GM12878 (cell line): Measurements from ENCODE around the gene SLC47A2. TPM values are rescaled to one million over a fixed set of nuclear protein-coding genes. Genes with fewer than 3 reads are reported as not detected.

ENCODE experiments used
- ATAC-seq: fragments of 200-7000 bp; cut with Tn5 transposase; 3 replicates; pipeline ENCODE4 v1.9.1; 2020; ENCODE audit warnings: mild to moderate bottlenecking, moderate library complexity
- BruUV-seq: library from RNA; stranded (reverse); fragments of 400-500 nt; replicated peaks from 2 replicates; lab custom pipeline; 2021; lab: Mats Ljungman, UMichigan
- CTCF ChIA-PET: fragments of 300-600 bp; sonication (Branson Sonifier 250); formaldehyde crosslinking; extraction: SDS; loops from one replicate; lab custom pipeline; 2021; ENCODE audit warnings: inconsistent platforms; lab: Yijun Ruan, JAX
- POLR2A ChIA-PET: fragments of 350-600 bp; formaldehyde crosslinking; extraction: SDS; loops from one replicate; lab custom pipeline; 2021; ENCODE audit warnings: inconsistent platforms; lab: Charles Lee
- RAD21 ChIA-PET: fragments of 300-600 bp; sonication (Branson Sonifier 250); formaldehyde crosslinking; loops from one replicate; lab custom pipeline; 2023; ENCODE audit warnings: antibody characterized with exemption; ENCODE audit not compliant: unreplicated experiment; lab: Charles Lee
- SMC1A ChIA-PET: fragments of 300-600 bp; sonication (Branson Sonifier 250); formaldehyde crosslinking; loops from one replicate; lab custom pipeline; 2023; ENCODE audit not compliant: unreplicated experiment, uncharacterized antibody; lab: Charles Lee
- DNase-seq: peaks from one replicate; pipeline ENCODE4 v3.0.0-alpha.2; 2011; ENCODE audit warnings: low read depth, low spot score
- FAIRE-seq: peaks from 3 replicates; lab custom pipeline; 2011; peaks lifted over from hg19 to GRCh38; lab: Jason Lieb, UNC
- H2AFZ ChIP-seq: 2 replicates; pipeline ENCODE4 v1.6.0; 2011; ENCODE audit warnings: low read depth, low read length, control low read depth; ENCODE audit not compliant: control insufficient read depth
- H3K27ac ChIP-seq: 2 replicates; pipeline ENCODE4 v1.5.1; 2011; ENCODE audit warnings: control low read depth; ENCODE audit not compliant: control insufficient read depth, insufficient read depth
- H3K27me3 ChIP-seq, 2 experiments: replicated peaks in 1 of 2; 2 replicates each; pipeline versions ENCODE4 v1.6.0 to v1.6.1; 2011; ENCODE audit warnings: low read length in 1 of 2; ENCODE audit not compliant: control insufficient read depth in 2 of 2, insufficient read depth in 2 of 2
- H3K36me3 ChIP-seq, 2 experiments: 2 replicates each; pipeline ENCODE4 v1.5.1; 2011; ENCODE audit warnings: low read length in 1 of 2; ENCODE audit not compliant: control insufficient read depth in 2 of 2, insufficient read depth in 2 of 2
- H3K4me1 ChIP-seq: 2 replicates; pipeline ENCODE4 v1.6.1; 2011; ENCODE audit warnings: mild to moderate bottlenecking, low read length, moderate library complexity, mixed read lengths; ENCODE audit not compliant: control insufficient read depth, insufficient read depth
- H3K4me2 ChIP-seq: 2 replicates; pipeline ENCODE4 v1.6.0; 2011; ENCODE audit warnings: control low read depth; ENCODE audit not compliant: control insufficient read depth, insufficient read depth
- H3K4me3 ChIP-seq: fragments of 200-600 bp; sonication (generic); 2 replicates; pipeline ENCODE4 v1.5.1; 2016
- H3K79me2 ChIP-seq: 2 replicates; pipeline ENCODE4 v1.6.0; 2011; ENCODE audit warnings: low read length; ENCODE audit not compliant: control insufficient read depth, insufficient read depth
- H3K9ac ChIP-seq: 2 replicates; pipeline ENCODE4 v1.8.0; 2011; ENCODE audit warnings: low read length, control low read depth, mixed read lengths; ENCODE audit not compliant: control insufficient read depth, insufficient read depth
- H3K9me3 ChIP-seq: replicated peaks from 3 replicates; pipeline ENCODE4 v1.5.1; 2011; ENCODE audit warnings: mild to moderate bottlenecking, low read length; ENCODE audit not compliant: control insufficient read depth, insufficient read depth
- H4K20me1 ChIP-seq: 2 replicates; pipeline ENCODE4 v1.6.0; 2011; ENCODE audit not compliant: control insufficient read depth, insufficient read depth
- ASH2L ChIP-seq: fragments of 300-600, 200-600 bp; sonication (generic); IDR thresholded peaks from 2 replicates; pipeline ENCODE4 v1.6.1; 2017; ENCODE audit warnings: low read depth, mild to moderate bottlenecking, borderline replicate concordance
- CBX3 ChIP-seq: fragments of 200-600 bp; sonication (generic); IDR thresholded peaks from 2 replicates; pipeline ENCODE4 v1.6.1; 2016; ENCODE audit warnings: low read depth, borderline replicate concordance
- CBX5 ChIP-seq: sonication (generic); IDR thresholded peaks from 2 replicates; pipeline ENCODE4 v1.6.1; 2016; ENCODE audit warnings: low read depth, moderate library complexity, mild to moderate bottlenecking, inconsistent platforms
- CHD2 ChIP-seq: IDR thresholded peaks from 2 replicates; pipeline ENCODE4 v1.6.1; 2011; ENCODE audit warnings: low read depth, low read length, improper control_type of control experiment, borderline replicate concordance
- FOXM1 ChIP-seq: IDR thresholded peaks from 2 replicates; pipeline ENCODE4 v1.6.1; 2012; ENCODE audit warnings: low read depth, mild to moderate bottlenecking, inconsistent platforms, low read length, moderate library complexity
- IKZF2 ChIP-seq, 2 experiments: fragments of 450-650 bp; IDR thresholded peaks; 2 replicates each; pipeline ENCODE4 v1.6.1; 2017; ENCODE audit warnings: mild to moderate bottlenecking in 2 of 2, moderate library complexity in 2 of 2
- IRF4 ChIP-seq: IDR thresholded peaks from 2 replicates; pipeline ENCODE4 v1.6.1; 2011; ENCODE audit warnings: low read depth, low read length
- MTA2 ChIP-seq: fragments of 450-650 bp; IDR thresholded peaks from 2 replicates; pipeline ENCODE4 v1.6.1; 2016; ENCODE audit warnings: low read depth, mild to moderate bottlenecking, moderate library complexity
- MXI1 ChIP-seq: fragments of 150-350 bp; IDR thresholded peaks from 2 replicates; pipeline ENCODE4 v1.6.1; 2011; ENCODE audit warnings: low read depth, mild to moderate bottlenecking, inconsistent platforms, low read length, improper control_type of control experiment
- SUPT20H ChIP-seq: IDR thresholded peaks from 2 replicates; pipeline ENCODE4 v1.6.1; 2011; ENCODE audit warnings: low read depth, mild to moderate bottlenecking, low read length, moderate library complexity, borderline replicate concordance; ENCODE audit not compliant: control insufficient read depth
- ZNF207 ChIP-seq: fragments of 450-650 bp; IDR thresholded peaks from 2 replicates; pipeline ENCODE4 v1.6.1; 2014; ENCODE audit warnings: antibody characterized with exemption, mild to moderate bottlenecking, borderline replicate concordance
- ZNF24 ChIP-seq: fragments of 450-650 bp; IDR thresholded peaks from 2 replicates; pipeline ENCODE4 v1.6.1; 2017; ENCODE audit warnings: antibody characterized with exemption, mild to moderate bottlenecking
- WGBS: methylation state at CpG from one replicate; pipeline ENCODE4 v1.1.6; 2016; ENCODE audit warnings: low lambda C conversion rate; ENCODE audit not compliant: insufficient replicate concordance, insufficient coverage; ENCODE audit errors: missing lambda C conversion rate; 5-methylcytosine and 5-hydroxymethylcytosine counted together
- in situ Hi-C: fragments of 300-500 bp; cut with MboI; formaldehyde crosslinking; loops from 9 replicates; pipeline ENCODE4 v1.14.3; 2018; ENCODE audit warnings: mixed read lengths
- intact Hi-C: fragments of 100-400 bp; cut with micrococcal nuclease; formaldehyde crosslinking; loops from one replicate; pipeline ENCODE4 v1.14.2; 2022; ENCODE audit not compliant: unreplicated experiment
- polyA plus RNA-seq, 11 experiments: library from polyadenylated mRNA; depleted of rRNA in 4 of 11; unstranded in 6 of 11; stranded (reverse) in 5 of 11; fragments of >200 nt; fragmentation: Nextera tagmentation in 4 of 11; fragmentation: Illumina TruSeq in 1 of 11; extraction: Ambion mirVana in 4 of 11; extraction: Trizol in 1 of 11; gene quantifications; 1 replicate in 1 of 11; 2 replicates in 10 of 11; pipeline versions ENCODE4 v1.2.1 to v1.2.3, GENCODE V29; 2011 to 2016; ENCODE audit warnings: inconsistent platforms in 2 of 11, missing spikeins in 2 of 11, low read depth in 1 of 11
- total RNA-seq, 4 experiments: library from RNA; depleted of rRNA in 3 of 4; stranded (reverse); fragments of >200 nt in 3 of 4; fragmentation: Illumina TruSeq in 1 of 4; extraction: Trizol in 1 of 4; gene quantifications; 2 replicates each; pipeline versions ENCODE4 v1.2.1 to v1.2.3, GENCODE V29; 2013 to 2021

SLC47A2 gene
- total and polyA plus RNA-seq, 10 of the 15 experiments (the other 5 are each of a cell fraction or from before 2014, with no cell fraction given), result not detected

DNA sequence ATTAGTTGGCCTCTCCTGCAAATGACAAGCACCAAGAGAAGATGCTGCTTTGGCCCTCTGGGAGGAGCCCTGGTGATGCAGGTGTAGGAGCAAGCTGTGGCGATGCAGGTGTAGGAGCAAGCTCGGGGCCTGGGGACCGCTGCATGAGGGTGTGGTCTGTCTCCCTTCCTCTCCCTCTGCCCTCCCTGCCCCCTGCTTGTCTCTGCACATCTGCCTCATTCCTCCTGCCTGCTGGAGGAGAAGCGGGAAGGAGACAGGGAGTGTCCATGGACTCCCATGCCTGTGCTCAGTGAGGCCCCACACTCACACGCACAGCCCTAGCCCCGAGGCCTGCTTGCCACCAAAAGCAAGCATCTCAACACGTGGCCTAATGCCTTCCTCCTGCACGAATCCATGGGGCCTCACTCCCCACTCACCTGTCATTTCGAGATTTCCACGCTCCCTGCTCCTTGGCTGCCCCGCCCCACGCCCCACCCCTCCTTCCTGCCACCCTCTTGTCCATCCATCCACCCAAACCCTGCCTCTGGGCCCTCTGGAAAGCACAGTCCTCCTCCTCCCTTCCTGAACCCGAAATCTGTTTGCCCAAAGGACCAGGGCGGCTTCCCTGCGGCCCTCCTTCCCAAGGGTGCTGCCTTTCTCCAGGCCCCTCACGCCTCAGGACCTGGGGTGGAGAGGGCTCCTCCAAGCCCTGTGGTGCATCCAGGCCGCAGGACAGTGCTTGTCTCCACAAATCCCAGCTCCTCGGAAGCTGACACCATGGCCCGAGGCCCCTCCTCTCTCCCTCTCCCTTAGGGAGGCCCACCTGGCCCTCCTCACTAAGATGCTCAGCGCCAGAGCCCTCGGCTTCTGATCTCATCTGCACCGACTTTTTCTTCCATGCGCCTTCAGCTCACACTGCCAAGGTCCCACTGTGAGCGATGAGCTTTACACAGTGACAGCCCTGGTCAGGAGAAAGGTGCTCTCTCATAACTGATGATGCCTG lies 43.5 kb upstream of the SLC47A2 start:
- ChIA-PET CTCF (no interaction called here), POLR2A (no interaction called here), SMC1A (no interaction called here), RAD21 (no interaction called here)
- Histone ChIP-seq H3K4me2 (no peak overlapping the region), H4K20me1 (no peaks in the 10 kb centered on the region), H3K4me3 (no peak overlapping the region), H3K27ac (no peak overlapping the region), H3K79me2 (no peaks in the 10 kb centered on the region), H3K9ac (no peak overlapping the region), H2AFZ (no peak overlapping the region), H3K4me1 (peaks cover 14% of the 10 kb centered on the region), H3K27me3 (no peaks in the 10 kb centered on the region), H3K9me3 (no peaks in the 10 kb centered on the region), H3K36me3 (no peaks in the 10 kb centered on the region)
- WGBS, result 46% methylated on average over 20 of the region's 24 CpGs
- ATAC-seq (no peak), DNase-seq (no peak), FAIRE-seq (no peak)
- in situ Hi-C loops (loop anchor here (5.0 kb wide), 1 partner anchor 393 kb away; no protein-coding TSS in a partner anchor), intact Hi-C loops (no loop called here)
- TF ChIP-seq CBX3, result no peak
- no peak for TF ChIP-seq IKZF2 (IDR thresholded peaks at IDR 0.05)
- TF ChIP-seq ZNF207, result no peak
- TF ChIP-seq MTA2, result no peak
- no peak for TF ChIP-seq IRF4
- no peak for TF ChIP-seq CBX5
- TF ChIP-seq ASH2L, result no peak
- TF ChIP-seq ZNF24, result no peak
- no peak for TF ChIP-seq SUPT20H
- TF ChIP-seq CHD2, result no peak
- no peak for TF ChIP-seq MXI1
- no peak for TF ChIP-seq FOXM1
- TF ChIP-seq, all 136 proteins: peak for 0
- no TSS peak for BruUV-seq
